Amygdala (tissue), 56 donors: Measurements from ENCODE around the gene C16orf92.
A peak's percentile ranks its signal among the peaks of the same experiment; 100 is the strongest.

ENCODE experiments used
- DNase-seq, 56 donors: peaks; one replicate each; lab custom pipeline; 2025; lab: John Stamatoyannopoulos, UW

The C16orf92 gene, protein sequence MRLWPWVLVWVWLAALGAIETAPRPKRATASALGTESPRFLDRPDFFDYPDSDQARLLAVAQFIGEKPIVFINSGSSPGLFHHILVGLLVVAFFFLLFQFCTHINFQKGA

GRCh38 chr16:30022887-30023286 lies at the start of gene C16orf92:
Gene C16orf92, plus strand, starts transcription at chr16:30023198. Its CDS starts 143 bp downstream, at chr16:30023341.
- no peak for DNase-seq

- peak; percentile 93 to 100 (median 98) for DNase-seq
These were observed 49.4 kb upstream of the C16orf92 start, which contains the start of gene TAOK2 for GRCh38 chr16:29973384-29974246. Gene TAOK2, plus strand, starts transcription at chr16:29973868. Its CDS starts 3,905 bp downstream, at chr16:29977773.

DNA sequence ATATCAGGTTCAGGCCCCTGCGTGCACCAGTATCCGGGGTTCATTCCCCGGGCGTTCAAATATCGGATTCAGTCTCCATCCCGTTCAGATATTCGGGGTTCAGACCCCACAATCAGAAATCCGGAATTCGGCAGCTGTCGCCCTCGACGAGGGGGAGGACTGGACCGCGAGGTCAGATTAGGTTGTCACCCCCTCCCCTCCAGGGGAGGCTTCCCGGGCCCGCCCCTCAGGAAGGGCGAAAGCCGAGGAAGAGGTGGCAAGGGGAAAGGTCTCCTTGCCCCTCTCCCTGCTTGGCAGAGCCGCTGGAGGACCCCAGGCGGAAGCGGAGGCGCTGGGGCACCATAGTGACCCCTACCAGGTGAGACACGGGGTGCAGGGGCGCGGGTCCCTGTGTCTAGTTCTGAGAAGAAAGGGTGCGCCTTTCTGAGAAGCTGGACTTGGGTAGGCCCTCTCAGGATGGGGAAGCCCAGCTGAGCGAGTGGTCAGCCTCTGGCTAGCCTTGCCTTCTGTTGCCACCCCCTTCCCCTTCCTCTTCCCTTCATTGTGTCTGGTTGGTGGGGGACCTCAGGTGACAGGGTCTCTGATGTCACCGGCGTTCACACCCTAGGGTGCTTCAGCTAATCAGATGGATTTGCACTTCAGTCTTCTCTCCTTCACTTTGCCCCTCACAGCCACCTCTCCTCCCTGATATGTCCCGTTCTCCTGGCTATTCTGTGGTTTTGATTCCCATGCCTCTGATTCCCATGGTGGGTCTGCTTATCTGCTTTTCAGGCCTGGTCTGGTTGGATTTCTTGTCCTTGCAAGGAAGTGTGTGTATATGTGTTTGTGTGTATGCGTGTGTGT lies 48.5 kb upstream of the C16orf92 start:
- DNase-seq, result peak in 6 of 56 donors; percentile 8 to 40 (median 13)

- DNase-seq, result no peak
These were observed 47.9 kb upstream of the C16orf92 start for GRCh38 chr16:29975134-29975538.

DNA sequence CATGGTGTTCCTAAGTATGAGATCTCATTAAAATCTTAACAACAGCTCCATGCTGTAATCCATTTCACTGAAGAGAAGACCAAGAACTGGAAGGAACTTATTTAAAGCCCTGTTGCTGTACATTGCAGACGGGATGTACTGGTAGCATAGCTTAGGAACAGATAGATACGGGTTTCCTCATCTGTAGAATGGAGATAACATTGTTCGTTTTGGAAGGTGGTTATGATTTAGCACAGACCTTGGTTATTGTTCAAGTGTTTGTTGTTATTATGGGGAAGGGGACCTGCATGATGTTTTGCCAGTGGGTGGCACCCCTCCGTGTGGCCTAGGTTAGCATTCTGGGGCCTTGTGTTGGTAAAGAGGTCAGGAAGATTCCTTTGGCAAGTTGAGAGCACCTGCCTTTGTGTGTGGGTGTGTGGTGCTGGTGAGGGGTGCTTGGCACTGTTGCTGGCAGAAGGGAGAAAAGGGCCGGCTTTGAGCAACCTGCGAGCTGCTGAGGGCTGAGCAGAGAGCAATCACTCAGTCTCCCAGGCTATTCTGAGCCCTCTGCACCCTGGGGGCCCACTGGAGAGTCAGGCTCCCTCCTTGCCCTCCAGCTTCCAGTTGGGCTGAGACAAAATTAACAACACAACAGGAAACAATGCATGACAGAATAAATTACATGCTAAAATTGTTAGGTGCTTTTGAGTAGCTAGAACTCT lies 47.0 kb upstream of the C16orf92 start:
- DNase-seq, result no peak

DNA sequence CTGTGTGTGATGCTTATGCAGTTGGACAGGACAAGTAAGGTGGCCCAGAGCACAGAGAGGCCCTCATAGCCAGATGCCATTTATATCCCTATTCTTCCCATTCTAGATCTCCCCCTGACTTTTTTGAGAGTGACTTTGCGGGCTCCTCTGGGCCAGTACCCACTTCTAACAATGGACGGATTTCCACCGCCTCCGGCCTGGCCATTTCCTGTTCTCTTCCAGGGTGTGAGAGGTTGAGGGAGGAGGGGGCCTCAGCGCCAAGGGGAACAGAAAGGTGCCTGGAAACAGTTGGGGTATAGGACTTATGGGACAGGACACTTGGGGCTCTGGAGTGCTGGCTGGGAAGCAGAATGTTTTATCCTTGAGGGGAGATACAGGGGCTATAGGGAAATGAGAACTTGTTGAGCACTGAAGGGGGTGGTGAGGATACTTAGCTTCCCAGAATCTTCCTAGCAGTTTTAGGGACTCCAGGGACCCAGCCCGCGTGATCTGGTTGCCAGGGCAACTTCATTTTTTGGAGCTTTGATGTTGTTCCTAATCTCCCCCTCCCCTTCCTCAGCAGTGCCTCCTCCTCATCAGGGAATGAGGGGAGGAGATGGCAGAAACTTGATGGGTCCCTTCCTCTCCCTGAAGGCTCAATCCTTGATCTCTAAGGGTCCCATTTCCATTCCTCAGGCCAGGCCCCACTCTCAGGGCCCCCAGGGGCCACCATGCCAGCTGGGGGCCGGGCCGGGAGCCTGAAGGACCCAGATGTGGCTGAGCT lies 45.8 kb upstream of the C16orf92 start:
- DNase-seq, result no peak

DNA sequence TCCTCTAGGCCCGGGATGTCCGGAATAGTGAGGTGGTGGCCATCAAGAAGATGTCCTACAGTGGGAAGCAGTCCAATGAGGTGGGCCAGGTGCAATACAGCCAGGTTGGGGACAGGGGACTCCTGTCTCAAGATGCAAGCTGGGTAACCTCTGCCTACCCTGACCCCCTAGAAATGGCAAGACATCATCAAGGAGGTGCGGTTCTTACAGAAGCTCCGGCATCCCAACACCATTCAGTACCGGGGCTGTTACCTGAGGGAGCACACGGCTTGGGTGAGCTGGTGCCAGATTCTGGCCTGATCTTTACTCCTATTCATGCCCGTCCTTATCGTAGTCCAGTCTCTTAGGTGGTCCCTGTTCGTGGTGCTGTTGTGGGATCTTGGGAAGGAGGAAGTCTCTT lies 44.9 kb upstream of the C16orf92 start:
- no peak for DNase-seq

DNA sequence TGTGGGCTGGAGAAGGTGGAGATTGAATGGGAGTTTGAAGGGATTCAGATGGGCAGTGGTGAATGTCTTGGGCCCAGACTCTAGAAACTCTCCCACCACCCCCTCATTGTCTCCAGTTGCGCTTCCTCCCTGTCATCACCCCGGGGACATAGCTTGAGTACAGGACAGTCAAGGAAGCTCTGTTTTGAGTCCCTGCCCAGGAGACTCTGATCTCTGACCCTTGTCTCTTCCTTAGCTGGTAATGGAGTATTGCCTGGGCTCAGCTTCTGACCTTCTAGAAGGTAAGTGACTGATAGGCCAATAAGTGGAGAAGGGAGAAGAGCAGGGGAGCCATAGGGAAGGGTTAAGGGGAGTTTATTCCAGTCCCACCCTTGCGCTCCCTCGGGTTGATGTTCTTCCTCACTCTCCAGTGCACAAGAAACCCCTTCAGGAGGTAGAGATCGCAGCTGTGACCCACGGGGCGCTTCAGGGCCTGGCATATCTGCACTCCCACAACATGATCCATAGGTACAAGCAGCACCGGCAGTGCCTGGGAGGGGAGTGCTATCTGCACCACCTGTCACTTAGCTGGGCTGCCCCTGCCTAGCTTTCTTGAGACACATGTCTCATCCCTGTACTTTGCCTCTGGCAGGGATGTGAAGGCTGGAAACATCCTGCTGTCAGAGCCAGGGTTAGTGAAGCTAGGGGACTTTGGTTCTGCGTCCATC lies 44.3 kb upstream of the C16orf92 start:
- DNase-seq, result no peak

DNA sequence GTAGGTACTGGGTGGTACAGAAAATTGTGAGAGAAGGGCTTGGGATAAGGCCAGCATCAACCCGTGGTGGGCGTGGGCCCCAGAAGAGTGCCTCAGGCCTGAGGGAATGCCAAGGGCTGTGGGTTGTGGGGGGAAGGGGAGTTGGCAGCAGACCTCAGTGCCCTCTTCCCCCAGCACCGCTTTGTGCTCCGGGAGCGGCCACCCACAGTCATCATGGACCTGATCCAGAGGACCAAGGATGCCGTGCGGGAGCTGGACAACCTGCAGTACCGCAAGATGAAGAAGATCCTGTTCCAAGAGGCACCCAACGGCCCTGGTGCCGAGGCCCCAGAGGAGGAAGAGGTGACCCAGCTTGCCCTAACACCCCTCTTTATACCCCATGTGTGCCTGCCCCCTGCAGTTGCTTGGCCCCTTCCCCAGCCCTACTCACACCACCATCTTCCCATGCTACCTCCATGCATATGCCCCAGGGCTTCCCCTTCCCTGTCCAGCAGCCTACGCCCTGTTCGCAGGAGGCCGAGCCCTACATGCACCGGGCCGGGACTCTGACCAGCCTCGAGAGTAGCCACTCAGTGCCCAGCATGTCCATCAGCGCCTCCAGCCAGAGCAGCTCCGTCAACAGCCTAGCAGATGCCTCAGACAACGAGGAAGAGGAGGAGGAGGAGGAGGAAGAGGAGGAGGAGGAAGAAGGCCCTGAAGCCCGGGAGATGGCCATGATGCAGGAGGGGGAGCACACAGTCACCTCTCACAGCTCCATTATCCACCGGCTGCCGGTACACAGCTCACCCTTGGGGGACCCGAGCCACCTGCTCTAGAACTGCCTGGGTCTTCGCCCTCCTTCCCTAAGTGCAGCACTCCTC lies 40.2 kb upstream of the C16orf92 start:
- no peak for DNase-seq

DNA sequence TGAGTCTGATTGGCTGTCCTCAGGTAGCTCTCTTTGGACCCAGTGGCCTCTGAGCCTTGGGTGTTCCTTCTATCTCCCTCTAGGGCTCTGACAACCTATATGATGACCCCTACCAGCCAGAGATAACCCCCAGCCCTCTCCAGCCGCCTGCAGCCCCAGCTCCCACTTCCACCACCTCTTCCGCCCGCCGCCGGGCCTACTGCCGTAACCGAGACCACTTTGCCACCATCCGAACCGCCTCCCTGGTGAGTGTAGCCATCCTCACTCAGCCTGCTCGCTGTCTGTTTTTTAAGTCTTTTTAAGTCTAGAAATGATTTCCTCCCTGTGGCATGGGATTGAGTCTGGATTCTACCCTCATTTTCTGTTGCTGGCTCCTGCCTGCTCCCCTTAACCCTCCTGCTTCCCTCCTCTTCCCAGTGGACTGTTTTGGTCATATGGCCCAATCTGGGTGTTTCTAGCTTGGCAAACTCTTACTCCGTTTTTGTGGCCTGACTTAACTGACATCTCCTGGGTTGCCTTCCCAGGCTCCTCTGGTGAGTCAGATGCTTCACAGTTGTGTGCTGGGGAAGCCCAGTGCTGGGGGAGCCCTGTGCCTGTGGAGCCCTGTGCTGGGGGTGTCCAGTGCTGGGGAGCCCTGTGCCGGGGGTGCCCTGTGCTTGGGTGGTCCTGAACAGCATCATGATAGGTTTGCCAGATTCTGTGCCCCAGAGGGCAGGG lies 39.4 kb upstream of the C16orf92 start:
- DNase-seq, result no peak

GRCh38 chr16:29984137-29984763 lies 38.7 kb upstream of the C16orf92 start:
- no peak for DNase-seq

GRCh38 chr16:29984764-29985147 lies 38.2 kb upstream of the C16orf92 start:
- DNase-seq, result no peak

GRCh38 chr16:29985271-29985811 lies 37.7 kb upstream of the C16orf92 start:
- no peak for DNase-seq

GRCh38 chr16:29986231-29986630 lies 36.8 kb upstream of the C16orf92 start:
- DNase-seq, result no peak

DNA sequence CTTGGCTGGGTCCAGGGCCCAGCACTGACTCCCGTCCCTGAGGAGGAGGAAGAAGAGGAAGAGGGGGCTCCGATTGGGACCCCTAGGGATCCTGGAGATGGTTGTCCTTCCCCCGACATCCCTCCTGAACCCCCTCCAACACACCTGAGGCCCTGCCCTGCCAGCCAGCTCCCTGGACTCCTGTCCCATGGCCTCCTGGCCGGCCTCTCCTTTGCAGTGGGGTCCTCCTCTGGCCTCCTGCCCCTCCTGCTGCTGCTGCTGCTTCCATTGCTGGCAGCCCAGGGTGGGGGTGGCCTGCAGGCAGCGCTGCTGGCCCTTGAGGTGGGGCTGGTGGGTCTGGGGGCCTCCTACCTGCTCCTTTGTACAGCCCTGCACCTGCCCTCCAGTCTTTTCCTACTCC lies 36.1 kb upstream of the C16orf92 start:
- no peak for DNase-seq

GRCh38 chr16:29987371-29988085 lies 35.5 kb upstream of the C16orf92 start:
- DNase-seq, result no peak
